ENCODE data around the gene MLH3.

DNA sequence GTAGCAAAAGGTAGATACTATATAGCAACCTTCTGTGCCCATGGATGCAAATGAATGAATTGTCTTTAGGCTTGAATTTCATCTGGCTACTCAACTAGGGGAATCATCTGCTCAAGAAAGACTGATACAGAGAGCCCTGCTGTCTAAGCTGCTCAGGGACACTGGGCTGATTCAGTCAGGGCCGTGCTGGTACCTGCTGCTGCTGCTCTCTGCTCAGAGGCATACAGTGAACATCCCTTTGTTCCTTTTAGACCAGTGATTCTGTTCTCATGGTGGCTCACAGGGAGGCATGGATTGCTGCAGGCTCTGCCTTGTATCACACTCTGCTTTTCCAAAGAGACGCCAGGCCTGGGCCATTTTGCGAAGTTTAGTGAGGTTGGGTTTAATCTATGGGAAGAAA, 34.5 kb downstream of the MLH3 start:
- TF ChIP-seq EZH2 (IDR thresholded peaks at IDR 0.05; ENCODE audit: insufficient read depth, poor library complexity, severe bottlenecking) (no peak), EZH2phosphoT487 (IDR thresholded peaks at IDR 0.05; ENCODE audit: insufficient read depth, low read depth) (no peak)
